Uterine smooth muscle cell (primary cell): Measurements from ENCODE around the gene CUL1. TPM values are rescaled to one million over a fixed set of nuclear protein-coding genes. Genes with fewer than 3 reads are reported as not detected.

ENCODE experiments used
- total RNA-seq: library from RNA; depleted of rRNA; stranded (reverse); fragments of >200 nt; gene quantifications from 2 replicates; pipeline ENCODE4 v1.2.3, GENCODE V29; 2014

CUL1 gene
- total RNA-seq, result 56.0 and 62.8 TPM in 2 replicates

GRCh38 chr7:148698397-148699023, at the start of gene CUL1:
TSS of gene CUL1 (plus strand) at chr7:148698903. CDS start at chr7:148730123, 31,220 bp downstream.

Other genes starting within 250 kb of the CUL1 start
- not detected in 2 replicates for gene C7orf33, start 108.1 kb upstream of the CUL1 start, total RNA-seq
- 12.1 and 27.8 TPM in 2 replicates for gene EZH2, start 185.4 kb downstream of the CUL1 start, total RNA-seq